ENCODE results near the gene NPPB. TPM values are rescaled to one million over a fixed set of nuclear protein-coding genes. Genes with fewer than 3 reads are reported as not detected.

Gene NPPB
- total and polyA plus RNA-seq, 2 of the 8 experiments (the other 6 are each of a cell fraction or from before 2014, with no cell fraction given) = 0.36 to 0.91 TPM

- no peaks in the 10 kb centered on the region for H3K4me1 ChIP-seq (replicated peaks in 1 of 4; ENCODE audit: control insufficient read depth in 3 of 4, insufficient read depth in 4 of 4, low read length in 3 of 4)
- H3K79me1 ChIP-seq (ENCODE audit: low read depth, low read length) = no peaks in the 10 kb centered on the region
- H3K14ac ChIP-seq (ENCODE audit: insufficient read length) = no peak overlapping the region
- no peaks in the 10 kb centered on the region for H3K23me2 ChIP-seq (ENCODE audit: low read depth, low read length)
- H2BK12ac ChIP-seq (ENCODE audit: low read depth, low read length) = no peak overlapping the region
- no peak for TF ChIP-seq KDM4A (IDR thresholded peaks at IDR 0.05; ENCODE audit: low read depth, low read length, severe bottlenecking)
- TF ChIP-seq CEBPB (IDR thresholded peaks at IDR 0.05; ENCODE audit: low read depth, low read length) = no peak
- TF ChIP-seq SRF (IDR thresholded peaks at IDR 0.05; ENCODE audit: low read depth, low read length) = no peak
- no peak for TF ChIP-seq BCL11A (IDR thresholded peaks at IDR 0.05; ENCODE audit: low read depth in 2 of 2, low read length in 2 of 2)
- no peak overlapping the region for H4K5ac ChIP-seq (ENCODE audit: insufficient read length, low read depth, low read length)
- no peaks in the 10 kb centered on the region for H3K79me2 ChIP-seq (ENCODE audit: control insufficient read depth in 1 of 2, insufficient read depth in 2 of 2, low read length in 2 of 2)
- no peak overlapping the region for H2AK5ac ChIP-seq (ENCODE audit: low read depth, low read length)
- no peak overlapping the region for H2AFZ ChIP-seq (ENCODE audit: low read length)
- H3K9ac ChIP-seq (replicated peaks in 1 of 4; ENCODE audit: extremely low read depth in 1 of 4, low read depth in 3 of 4, low read length in 3 of 4) = no peak overlapping the region
- no peak overlapping the region for H2BK5ac ChIP-seq (ENCODE audit: low read depth, low read length)
- no peak overlapping the region for H2BK15ac ChIP-seq (ENCODE audit: low read length)
- H3K18ac ChIP-seq (ENCODE audit: extremely low read depth, low read length) = no peak overlapping the region
- H2BK20ac ChIP-seq (ENCODE audit: low read length) = no peak overlapping the region
- H3K56ac ChIP-seq (replicated peaks; ENCODE audit: insufficient read length, low read depth, low read length) = no peak overlapping the region
- peaks cover 0 to 5% of the 10 kb centered on the region in 2 experiments for H4K20me1 ChIP-seq (replicated peaks in 1 of 2; ENCODE audit: control insufficient read depth in 1 of 2, insufficient read depth in 2 of 2, low read length in 2 of 2)
- no peak overlapping the region for H3K27ac ChIP-seq (ENCODE audit: low read depth, low read length)
- ChIA-PET POLR2A (ENCODE audit: partially characterized antibody) (interaction anchor here (0.9 to 6.6 kb wide), 9 partner anchors 11 to 186 kb away, joined by 3 to 49 read pairs (median 4); partner anchors contain the start of gene MIIP), CTCF (ENCODE audit: partially characterized antibody) (interaction anchor here (0.9 to 3.8 kb wide), 8 partner anchors 9 to 52 kb away, joined by 3 to 18 read pairs (median 6); partner anchors contain the start of gene NPPB)
- H2BK120ac ChIP-seq (replicated peaks; ENCODE audit: low read depth, low read length) = no peak overlapping the region
- H3K4ac ChIP-seq (replicated peaks; ENCODE audit: insufficient read length, low read depth, low read length) = no peak overlapping the region
- no peak for DNase-seq (ENCODE audit: low read depth in 1 of 2, low spot score in 2 of 2)
- no peak for FAIRE-seq
- H3K4me3 ChIP-seq (ENCODE audit: extremely low read depth in 1 of 4, insufficient read depth in 2 of 4, low read depth in 3 of 4, low read length in 4 of 4) = no peak overlapping the region
- no peak overlapping the region for H3K23ac ChIP-seq (ENCODE audit: insufficient read length)
- H4K8ac ChIP-seq (ENCODE audit: extremely low read depth, insufficient read depth, low read length) = no peak overlapping the region
- no peaks in the 10 kb centered on the region for H3K27me3 ChIP-seq (replicated peaks in 1 of 4; ENCODE audit: control insufficient read depth in 3 of 4, extremely low read depth in 1 of 4, insufficient read depth in 3 of 4, low read length in 3 of 4)
- no peak overlapping the region for H3K4me2 ChIP-seq (ENCODE audit: insufficient read depth in 1 of 2, low read depth in 2 of 2, low read length in 2 of 2)
- H3K9me3 ChIP-seq (ENCODE audit: insufficient read depth in 2 of 2, low read depth in 1 of 2, low read length in 1 of 2) = no peaks in the 10 kb centered on the region
- H4K91ac ChIP-seq (replicated peaks; ENCODE audit: insufficient read length, low read length) = no peak overlapping the region
- peaks cover 2 to 19% (median 9%) of the 10 kb centered on the region in 4 experiments; a peak in 5 of 8 replicates for H3K36me3 ChIP-seq (ENCODE audit: control insufficient read depth in 2 of 4, insufficient read depth in 4 of 4, low read length in 3 of 4)
- WGBS, 2 experiments (ENCODE audit: extremely low coverage in 1 of 2, insufficient coverage in 1 of 2, insufficient read length in 1 of 2, insufficient replicate concordance in 2 of 2, low coverage in 1 of 2, low lambda C conversion rate in 2 of 2, missing lambda C conversion rate in 1 of 2) = 90% methylated on average over 9 of the region's 9 CpGs; no CpG with 5 or more reads in 1 of the 2 experiments
Observed at GRCh38 chr1:11848373-11848700, 10.4 kb downstream of the NPPB start.

Measured in H1 (cell line).